Measurements from ENCODE around the gene TEX261. TPM values are rescaled to one million over a fixed set of nuclear protein-coding genes. Genes with fewer than 3 reads are reported as not detected.

Gene TEX261
- total RNA-seq, 2 donors from 2014 or later: 16.6 to 19.1 TPM

DNA sequence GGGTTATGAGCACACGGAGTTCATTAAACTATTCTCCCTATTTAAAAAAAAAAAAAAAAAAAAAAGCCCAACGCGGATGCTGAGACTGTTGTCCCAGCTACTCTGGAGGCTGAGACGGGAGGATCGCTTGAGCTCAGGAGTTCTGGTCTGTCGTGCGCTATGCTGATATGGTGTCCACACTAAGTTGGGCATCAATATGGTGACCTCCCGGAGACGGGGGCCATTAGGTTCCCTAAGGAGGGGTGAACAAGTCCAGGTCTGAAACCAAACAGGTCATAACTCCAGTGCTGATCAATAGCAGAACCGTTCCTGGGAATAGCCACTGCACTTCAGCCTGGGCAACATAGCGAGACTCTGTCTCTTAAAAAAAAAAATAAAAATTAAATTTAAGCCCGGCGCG, 29.2 kb downstream of the TEX261 start:
- no peak for ATAC-seq
- Histone ChIP-seq H3K4me1 (peaks cover 3% of the 10 kb centered on the region), H3K9me3 (no peaks in the 10 kb centered on the region), H3K36me3 (replicated peaks in 1 of 2; ENCODE audit: insufficient read depth in 1 of 2, low read depth in 2 of 2) (no peaks in the 10 kb centered on the region), H3K27me3 (no peaks in the 10 kb centered on the region), H3K4me3 (peak overlapping the region in 1 of 2 donors; percentile 10), H3K27ac (no peak overlapping the region)
- intact Hi-C loops (cut with DNase I): no loop called here
- 63 to 75% methylated on average over 14 of the region's 14 CpGs for WGBS, 2 donors
- TF ChIP-seq, protein P1, sequence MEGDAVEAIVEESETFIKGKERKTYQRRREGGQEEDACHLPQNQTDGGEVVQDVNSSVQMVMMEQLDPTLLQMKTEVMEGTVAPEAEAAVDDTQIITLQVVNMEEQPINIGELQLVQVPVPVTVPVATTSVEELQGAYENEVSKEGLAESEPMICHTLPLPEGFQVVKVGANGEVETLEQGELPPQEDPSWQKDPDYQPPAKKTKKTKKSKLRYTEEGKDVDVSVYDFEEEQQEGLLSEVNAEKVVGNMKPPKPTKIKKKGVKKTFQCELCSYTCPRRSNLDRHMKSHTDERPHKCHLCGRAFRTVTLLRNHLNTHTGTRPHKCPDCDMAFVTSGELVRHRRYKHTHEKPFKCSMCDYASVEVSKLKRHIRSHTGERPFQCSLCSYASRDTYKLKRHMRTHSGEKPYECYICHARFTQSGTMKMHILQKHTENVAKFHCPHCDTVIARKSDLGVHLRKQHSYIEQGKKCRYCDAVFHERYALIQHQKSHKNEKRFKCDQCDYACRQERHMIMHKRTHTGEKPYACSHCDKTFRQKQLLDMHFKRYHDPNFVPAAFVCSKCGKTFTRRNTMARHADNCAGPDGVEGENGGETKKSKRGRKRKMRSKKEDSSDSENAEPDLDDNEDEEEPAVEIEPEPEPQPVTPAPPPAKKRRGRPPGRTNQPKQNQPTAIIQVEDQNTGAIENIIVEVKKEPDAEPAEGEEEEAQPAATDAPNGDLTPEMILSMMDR (IDR thresholded peaks at IDR 0.05): no peak
- TF ChIP-seq POLR2A (IDR thresholded peaks at IDR 0.05): no peak
- no peak for DNase-seq

DNA sequence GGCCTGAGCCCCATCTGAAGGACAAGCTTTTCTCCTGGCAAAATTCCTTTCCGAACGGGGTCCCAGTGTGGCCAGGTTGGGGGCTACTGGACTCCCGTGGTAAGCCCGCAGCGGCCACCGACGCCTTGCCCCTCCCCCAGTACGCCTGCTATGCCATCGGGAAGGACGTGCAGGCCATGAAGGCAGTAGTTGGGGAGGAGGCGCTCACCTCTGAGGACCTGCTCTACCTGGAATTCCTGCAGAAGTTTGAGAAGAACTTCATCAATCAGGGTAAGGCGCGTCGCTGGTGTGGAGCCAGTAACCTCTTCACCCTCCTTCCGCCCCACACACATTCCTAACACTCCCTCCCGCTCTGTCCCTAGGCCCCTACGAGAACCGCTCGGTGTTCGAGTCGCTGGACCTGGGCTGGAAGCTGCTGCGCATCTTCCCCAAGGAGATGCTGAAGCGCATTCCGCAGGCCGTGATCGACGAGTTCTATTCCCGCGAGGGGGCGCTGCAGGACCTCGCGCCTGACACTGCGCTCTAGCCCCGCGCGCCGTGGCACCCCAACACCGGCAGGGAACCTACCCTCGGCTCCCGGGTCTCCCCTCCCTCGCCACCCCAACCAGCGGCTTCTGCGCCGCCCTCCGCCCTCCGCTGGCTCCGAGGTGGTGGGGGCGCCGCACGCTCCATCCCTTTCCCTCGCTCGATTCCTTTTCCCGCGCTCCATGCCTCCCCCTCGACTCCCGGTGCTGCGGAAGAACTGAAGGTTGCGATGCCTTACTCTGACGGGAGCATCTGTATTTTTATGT, 29.9 kb downstream of the TEX261 start:
- H3K27me3 ChIP-seq: no peaks in the 10 kb centered on the region
- WGBS, 2 donors: 8 to 28% methylated on average over 48 to 59 of the region's 59 CpGs
- peak overlapping the region in 1 of 2 donors; percentile 10 for H3K4me3 ChIP-seq
- TF ChIP-seq, protein P1 (IDR thresholded peaks at IDR 0.05): peak; percentile 55 to 77 (median 65)
- TF ChIP-seq POLR2A (IDR thresholded peaks at IDR 0.05): no peak
- ATAC-seq (peak; percentile 74), DNase-seq (peak; percentile 67 to 74 (median 68))
- no peak overlapping the region for H3K27ac ChIP-seq
- intact Hi-C loops (cut with DNase I): no loop called here
- H3K36me3 ChIP-seq (replicated peaks in 1 of 2; ENCODE audit: insufficient read depth in 1 of 2, low read depth in 2 of 2): no peaks in the 10 kb centered on the region
- peaks cover 3% of the 10 kb centered on the region for H3K4me1 ChIP-seq
- no peaks in the 10 kb centered on the region for H3K9me3 ChIP-seq

DNA sequence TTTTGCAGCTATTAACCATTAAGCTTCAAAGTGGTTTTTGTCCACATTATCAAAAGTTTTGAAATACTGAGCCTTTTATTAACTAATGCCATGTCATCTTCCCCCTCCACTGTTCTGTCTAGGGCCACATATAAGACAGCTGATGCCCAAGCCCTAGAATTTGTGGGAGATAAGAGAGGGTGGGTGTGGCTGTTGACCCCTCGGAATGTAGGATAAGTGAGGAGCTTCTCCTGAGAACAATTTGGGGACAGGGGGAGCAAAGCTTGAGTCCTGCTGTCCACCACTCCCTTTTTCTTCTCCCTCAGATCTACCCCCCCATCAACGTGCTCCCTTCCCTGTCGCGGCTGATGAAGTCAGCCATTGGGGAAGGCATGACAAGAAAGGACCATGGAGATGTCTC, 30.5 kb downstream of the TEX261 start:
- intact Hi-C loops (cut with DNase I): no loop called here
- H3K4me3 ChIP-seq: no peak overlapping the region
- TF ChIP-seq POLR2A (IDR thresholded peaks at IDR 0.05): no peak
- TF ChIP-seq, protein P1 (IDR thresholded peaks at IDR 0.05): no peak
- WGBS, 2 donors: 49 to 53% methylated on average over 4 of the region's 4 CpGs
- peaks cover 3% of the 10 kb centered on the region for H3K4me1 ChIP-seq
- no peak overlapping the region for H3K27ac ChIP-seq
- ATAC-seq: no peak
- DNase-seq: peak in 1 of 4 donors; percentile 0
- H3K9me3 ChIP-seq: no peaks in the 10 kb centered on the region
- H3K36me3 ChIP-seq (replicated peaks in 1 of 2; ENCODE audit: insufficient read depth in 1 of 2, low read depth in 2 of 2): no peaks in the 10 kb centered on the region
- H3K27me3 ChIP-seq: no peaks in the 10 kb centered on the region

DNA sequence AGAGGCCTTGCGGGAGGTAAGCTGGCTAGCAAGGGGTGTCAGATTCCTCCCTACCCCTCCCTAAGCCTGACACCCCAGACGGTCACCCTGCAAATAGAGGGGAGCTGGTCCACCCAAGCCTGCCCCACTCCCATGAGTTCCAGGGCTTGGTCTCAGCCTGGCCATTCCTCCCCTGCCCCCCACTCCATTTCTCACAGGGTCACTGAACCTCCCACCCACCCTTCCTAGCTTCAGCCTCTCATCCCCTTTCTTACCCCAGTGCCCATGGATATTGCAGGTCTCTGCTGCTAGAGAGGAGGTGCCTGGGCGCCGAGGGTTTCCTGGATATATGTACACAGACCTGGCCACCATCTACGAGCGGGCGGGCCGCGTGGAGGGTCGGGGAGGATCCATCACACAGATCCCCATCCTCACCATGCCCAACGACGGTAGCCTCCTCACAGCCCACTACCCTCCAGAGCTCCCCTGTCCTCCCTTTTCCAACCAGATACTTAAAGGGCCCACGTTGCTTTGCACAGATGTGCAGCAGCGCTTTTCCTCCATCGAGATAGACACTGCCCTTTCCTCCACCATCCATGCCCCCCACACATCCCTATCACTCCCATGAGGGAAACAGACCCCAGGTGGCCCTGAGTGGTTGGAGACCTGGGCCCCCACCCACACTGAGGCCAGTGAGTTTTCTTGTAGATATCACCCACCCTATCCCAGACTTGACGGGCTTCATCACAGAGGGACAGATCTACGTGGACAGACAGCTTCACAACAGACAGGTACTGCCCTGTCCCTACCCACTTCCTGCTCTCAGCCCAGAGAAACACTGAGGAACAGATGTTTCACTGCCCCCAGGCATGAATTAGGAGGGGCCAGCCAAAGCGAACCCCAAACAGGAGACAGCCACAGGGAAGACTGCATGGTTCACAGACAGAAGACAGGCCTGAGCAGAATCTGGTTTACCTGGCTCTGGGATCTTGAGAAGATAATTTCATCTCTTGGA, 31.5 kb downstream of the TEX261 start:
- intact Hi-C loops (cut with DNase I): no loop called here
- H3K36me3 ChIP-seq (replicated peaks in 1 of 2; ENCODE audit: insufficient read depth in 1 of 2, low read depth in 2 of 2): no peaks in the 10 kb centered on the region
- H3K9me3 ChIP-seq: no peaks in the 10 kb centered on the region
- H3K4me3 ChIP-seq: no peak overlapping the region
- 67 to 70% methylated on average over 15 to 18 of the region's 18 CpGs for WGBS, 2 donors
- no peak for ATAC-seq
- no peaks in the 10 kb centered on the region for H3K27me3 ChIP-seq
- no peak overlapping the region for H3K27ac ChIP-seq
- peaks cover 3% of the 10 kb centered on the region for H3K4me1 ChIP-seq
- TF ChIP-seq, protein P1 (IDR thresholded peaks at IDR 0.05): no peak
- TF ChIP-seq POLR2A (IDR thresholded peaks at IDR 0.05): no peak
- DNase-seq: peak in 3 of 4 donors; percentile 1 to 12 (median 5)

All from body of pancreas (tissue), 4 donors.